ENCODE data around the gene BRD1. TPM values are rescaled to one million over a fixed set of nuclear protein-coding genes. Genes with fewer than 3 reads are reported as not detected.

The BRD1 gene
- total and polyA plus RNA-seq, 9 of the 15 experiments (the other 6 are each of a cell fraction or from before 2014, with no cell fraction given), result 0.42 to 17.6 (median 5.5) TPM

GRCh38 chr22:49807780-49808708 lies 19.6 kb downstream of the BRD1 start (continued):
- TF ChIP-seq NKRF (IDR thresholded peaks at IDR 0.05; ENCODE audit: borderline replicate concordance) (peak; percentile 38; the same call in 1 of the 2 replicates), BHLHE40 (IDR thresholded peaks at IDR 0.05; ENCODE audit: low read length) (0 out of 2 replicates have a peak, but pooled peaks have one; percentile 13), CSDE1 (IDR thresholded peaks at IDR 0.05) (no peak), NFRKB (IDR thresholded peaks at IDR 0.05; ENCODE audit: low read depth) (peak; percentile 82; the same call in 1 of the 2 replicates), PKNOX1 (IDR thresholded peaks at IDR 0.05) (no peak), BRF1 (IDR thresholded peaks at IDR 0.05; ENCODE audit: borderline replicate concordance, extremely low read depth, insufficient read length) (no peak), MXI1 (IDR thresholded peaks at IDR 0.05; ENCODE audit: low read depth, low read length) (no peak), TFAM (CRISPR knock-in tag; conservative IDR thresholded peaks at IDR 0.05) (no peak), ZNF57 (CRISPR knock-in tag; IDR thresholded peaks at IDR 0.05) (no peak), HDAC3 (IDR thresholded peaks at IDR 0.05; ENCODE audit: borderline replicate concordance, partially characterized antibody) (no peak), EHMT2 (IDR thresholded peaks at IDR 0.05) (peak; percentile 90), MAFK (IDR thresholded peaks at IDR 0.05; ENCODE audit: low read length) (peak; percentile 60), YY1 (IDR thresholded peaks at IDR 0.05; ENCODE audit: borderline replicate concordance in 1 of 3, control insufficient read depth in 1 of 3, extremely low read depth in 1 of 3, insufficient read depth in 3 of 3, insufficient read length in 1 of 3, insufficient replicate concordance in 2 of 3, low read depth in 1 of 3, low read length in 2 of 3) (peak in 1 of 3 experiments; percentile 76), WHSC1 (IDR thresholded peaks at IDR 0.05; ENCODE audit: low read length) (no peak), ZFX (CRISPR knock-in tag; IDR thresholded peaks at IDR 0.05) (no peak), ARID4B (CRISPR knock-in tag; IDR thresholded peaks at IDR 0.05) (no peak), ZZZ3 (IDR thresholded peaks at IDR 0.05) (no peak), ESRRB (CRISPR knock-in tag; IDR thresholded peaks at IDR 0.05; ENCODE audit: borderline replicate concordance) (no peak)

Measured in K562 (cell line).